Retinal pigment epithelial cell (primary cell): ENCODE results near the gene VEPH1.
A peak's percentile ranks its signal among the peaks of the same experiment; 100 is the strongest.

ENCODE experiments used
- DNase-seq: peaks from one replicate; pipeline ENCODE4 v3.0.0-alpha.2; 2010; ENCODE audit warnings: low read depth
- H3K4me3 ChIP-seq: 2 replicates; pipeline ENCODE4 v1.5.1; 2011; ENCODE audit warnings: mild to moderate bottlenecking, low read length, control low read depth, moderate library complexity
- CTCF ChIP-seq: conservative IDR thresholded peaks from 2 replicates; pipeline ENCODE4 v1.5.1; 2011; ENCODE audit warnings: low read depth, low read length, control low read depth, inconsistent platforms

VEPH1 gene

GRCh38 chr3:157301755-157302154, 201.5 kb downstream of the VEPH1 start:
- DNase-seq = no peak
- H3K4me3 ChIP-seq = no peak overlapping the region
- TF ChIP-seq CTCF = no peak

GRCh38 chr3:157300981-157301663, 202.1 kb downstream of the VEPH1 start:
- DNase-seq = no peak
- no peak overlapping the region for H3K4me3 ChIP-seq
- TF ChIP-seq CTCF = no peak

- TF ChIP-seq CTCF = no peak
- no peak overlapping the region for H3K4me3 ChIP-seq
- DNase-seq = no peak
Observed at GRCh38 chr3:157300094-157300493, 203.1 kb downstream of the VEPH1 start.

GRCh38 chr3:157297328-157297915, 205.8 kb downstream of the VEPH1 start:
- H3K4me3 ChIP-seq = no peak overlapping the region
- DNase-seq = no peak
- no peak for TF ChIP-seq CTCF

- TF ChIP-seq CTCF = no peak
- H3K4me3 ChIP-seq = no peak overlapping the region
- DNase-seq = no peak
Observed at GRCh38 chr3:157294953-157295352, 208.3 kb downstream of the VEPH1 start.

GRCh38 chr3:157294491-157294890, 208.7 kb downstream of the VEPH1 start:
- H3K4me3 ChIP-seq = no peak overlapping the region
- no peak for DNase-seq
- no peak for TF ChIP-seq CTCF

- no peak overlapping the region for H3K4me3 ChIP-seq
- no peak for TF ChIP-seq CTCF
- peak; percentile 64 for DNase-seq
Observed at GRCh38 chr3:157290766-157291165, 212.4 kb downstream of the VEPH1 start.
